KMS-11 (cell line): ENCODE results near the gene TMX1.

Experiments
- H2AFZ ChIP-seq: fragments of 200-600 bp; sonication (generic); 2 replicates; pipeline ENCODE4 v1.6.1; 2016; ENCODE audit warnings: antibody characterized with exemption, mixed run types, low read depth
- H3K27ac ChIP-seq: fragments of 200-600 bp; sonication (generic); 2 replicates; pipeline ENCODE4 v1.6.1; 2016; ENCODE audit warnings: mild to moderate bottlenecking, mixed run types
- H3K27me3 ChIP-seq: fragments of 200-600 bp; sonication (generic); 2 replicates; pipeline ENCODE4 v1.6.1; 2017; ENCODE audit warnings: mild to moderate bottlenecking, low read depth, mixed run types, moderate library complexity; ENCODE audit not compliant: insufficient read depth
- H3K36me3 ChIP-seq: fragments of 200-600 bp; sonication (generic); 2 replicates; pipeline ENCODE4 v1.6.1; 2017; ENCODE audit warnings: mild to moderate bottlenecking, mixed run types; ENCODE audit not compliant: insufficient read depth
- H3K4me1 ChIP-seq: fragments of 200-600 bp; sonication (generic); 2 replicates; pipeline ENCODE4 v1.6.1; 2016; ENCODE audit warnings: mild to moderate bottlenecking, low read depth, mixed run types; ENCODE audit not compliant: poor library complexity, severe bottlenecking
- H3K4me2 ChIP-seq: fragments of 200-600 bp; sonication (generic); 2 replicates; pipeline ENCODE4 v1.7.0; 2016; ENCODE audit warnings: mild to moderate bottlenecking, mixed run types
- H3K4me3 ChIP-seq: fragments of 200-600 bp; sonication (generic); IDR thresholded peaks from 2 replicates; pipeline ENCODE4 v1.6.1; 2017; ENCODE audit warnings: low read depth, low read length, mixed read lengths; ENCODE audit not compliant: insufficient read depth
- H3K79me2 ChIP-seq: fragments of 200-600 bp; sonication (generic); 2 replicates; pipeline ENCODE4 v1.6.1; 2016; ENCODE audit warnings: low read depth, mixed run types; ENCODE audit not compliant: insufficient read depth
- H3K9ac ChIP-seq: fragments of 200-600 bp; sonication (generic); 2 replicates; pipeline ENCODE4 v1.6.1; 2016; ENCODE audit warnings: mild to moderate bottlenecking, mixed run types
- H4K20me1 ChIP-seq: fragments of 200-600 bp; sonication (generic); 2 replicates; pipeline ENCODE4 v1.6.1; 2016; ENCODE audit warnings: mild to moderate bottlenecking, mixed run types; ENCODE audit not compliant: insufficient read depth
- TF ChIP-seq, protein P1 (sequence below): fragments of 200-600 bp; sonication (generic); conservative IDR thresholded peaks from 2 replicates; pipeline ENCODE4 v1.6.1; 2017; ENCODE audit warnings: low read depth, mild to moderate bottlenecking, antibody characterized with exemption, low read length, moderate library complexity, mixed read lengths

TMX1 gene

DNA sequence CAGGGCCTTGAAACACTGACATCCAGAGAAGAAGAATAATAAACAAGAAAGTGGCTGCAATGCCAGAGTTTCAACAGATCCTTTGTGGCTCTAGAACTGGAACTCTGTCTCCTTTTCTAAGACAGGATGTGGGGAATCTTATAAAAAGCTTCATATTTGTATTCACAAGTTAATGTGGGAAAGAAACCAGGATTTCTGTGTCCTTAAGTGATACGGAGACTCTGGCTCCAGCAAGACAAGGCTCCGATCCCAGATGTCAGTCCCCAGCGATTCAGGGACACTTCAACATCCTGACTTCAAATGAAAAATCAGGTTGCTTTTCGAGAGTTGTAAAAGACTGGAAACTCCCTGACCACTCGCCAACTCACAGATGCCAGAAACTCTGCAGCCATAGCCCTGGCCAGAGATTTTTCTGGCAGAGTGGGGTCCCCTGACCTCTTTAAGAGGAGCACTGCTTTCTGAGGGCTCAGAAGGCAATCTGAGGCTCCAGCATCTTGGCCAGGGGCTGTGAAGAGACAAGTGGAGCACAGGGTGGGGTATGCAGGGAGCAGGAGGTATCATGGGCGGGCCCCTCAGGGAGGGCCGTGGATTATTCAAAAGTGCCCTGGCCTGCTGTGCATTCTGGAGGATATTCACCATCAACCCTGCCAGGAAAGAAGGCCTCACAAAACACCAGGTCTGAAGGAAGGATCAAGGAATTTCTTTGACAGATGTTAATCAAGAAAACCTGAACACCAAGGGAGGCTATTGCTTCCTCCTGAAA, 53.3 kb downstream of the TMX1 start:
- no peaks in the 10 kb centered on the region for H3K79me2 ChIP-seq
- H3K27ac ChIP-seq = no peak overlapping the region
- TF ChIP-seq, protein P1, sequence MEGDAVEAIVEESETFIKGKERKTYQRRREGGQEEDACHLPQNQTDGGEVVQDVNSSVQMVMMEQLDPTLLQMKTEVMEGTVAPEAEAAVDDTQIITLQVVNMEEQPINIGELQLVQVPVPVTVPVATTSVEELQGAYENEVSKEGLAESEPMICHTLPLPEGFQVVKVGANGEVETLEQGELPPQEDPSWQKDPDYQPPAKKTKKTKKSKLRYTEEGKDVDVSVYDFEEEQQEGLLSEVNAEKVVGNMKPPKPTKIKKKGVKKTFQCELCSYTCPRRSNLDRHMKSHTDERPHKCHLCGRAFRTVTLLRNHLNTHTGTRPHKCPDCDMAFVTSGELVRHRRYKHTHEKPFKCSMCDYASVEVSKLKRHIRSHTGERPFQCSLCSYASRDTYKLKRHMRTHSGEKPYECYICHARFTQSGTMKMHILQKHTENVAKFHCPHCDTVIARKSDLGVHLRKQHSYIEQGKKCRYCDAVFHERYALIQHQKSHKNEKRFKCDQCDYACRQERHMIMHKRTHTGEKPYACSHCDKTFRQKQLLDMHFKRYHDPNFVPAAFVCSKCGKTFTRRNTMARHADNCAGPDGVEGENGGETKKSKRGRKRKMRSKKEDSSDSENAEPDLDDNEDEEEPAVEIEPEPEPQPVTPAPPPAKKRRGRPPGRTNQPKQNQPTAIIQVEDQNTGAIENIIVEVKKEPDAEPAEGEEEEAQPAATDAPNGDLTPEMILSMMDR = no peak
- peaks cover 11% of the 10 kb centered on the region for H3K4me1 ChIP-seq
- no peak overlapping the region for H3K4me3 ChIP-seq
- H3K36me3 ChIP-seq = no peaks in the 10 kb centered on the region
- no peak overlapping the region for H2AFZ ChIP-seq
- H3K27me3 ChIP-seq = no peaks in the 10 kb centered on the region
- no peak overlapping the region for H3K9ac ChIP-seq
- no peaks in the 10 kb centered on the region for H4K20me1 ChIP-seq
- no peak overlapping the region for H3K4me2 ChIP-seq

- H3K4me1 ChIP-seq = peaks cover 17% of the 10 kb centered on the region
- no peak overlapping the region for H3K27ac ChIP-seq
- no peak overlapping the region for H2AFZ ChIP-seq
- H4K20me1 ChIP-seq = no peaks in the 10 kb centered on the region
- no peaks in the 10 kb centered on the region for H3K79me2 ChIP-seq
- H3K27me3 ChIP-seq = no peaks in the 10 kb centered on the region
- TF ChIP-seq, protein P1 = no peak
- H3K4me2 ChIP-seq = no peak overlapping the region
- H3K9ac ChIP-seq = no peak overlapping the region
- H3K4me3 ChIP-seq = no peak overlapping the region
- H3K36me3 ChIP-seq = no peaks in the 10 kb centered on the region
These were observed 53.9 kb downstream of the TMX1 start for GRCh38 chr14:51293912-51294389.

DNA sequence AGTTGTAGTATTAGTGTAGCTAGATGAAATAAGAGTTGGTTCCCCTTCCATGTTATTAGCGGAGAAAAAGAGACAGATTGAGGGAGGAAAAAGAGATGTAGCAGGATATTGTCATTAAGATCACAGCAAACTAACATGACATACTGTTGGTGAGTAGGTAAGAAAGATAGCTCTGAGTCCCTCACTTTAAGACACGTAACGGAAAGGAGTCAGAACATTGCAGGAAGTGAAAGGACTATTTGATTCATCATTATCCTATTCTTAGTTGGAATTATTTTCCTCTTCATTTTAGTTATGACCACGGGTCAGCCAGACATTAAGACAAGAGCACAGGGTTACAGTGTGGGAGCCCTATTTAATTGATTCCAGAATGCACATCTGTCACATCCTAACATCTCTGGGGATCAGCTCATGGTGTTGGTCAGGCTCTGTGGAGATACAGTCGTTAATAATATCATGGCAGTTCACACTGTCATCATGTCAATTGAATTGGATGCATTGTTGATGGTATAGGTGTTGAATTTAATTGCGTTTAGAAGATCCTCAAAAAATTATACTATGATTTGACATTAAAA, 55.0 kb downstream of the TMX1 start:
- Histone ChIP-seq H3K4me1 (peaks cover 27% of the 10 kb centered on the region), H3K4me2 (no peak overlapping the region)

GRCh38 chr14:51295646-51296263, 55.7 kb downstream of the TMX1 start:
- Histone ChIP-seq H3K9ac (no peak overlapping the region), H3K36me3 (no peaks in the 10 kb centered on the region), H3K4me2 (no peak overlapping the region), H3K79me2 (no peaks in the 10 kb centered on the region), H4K20me1 (no peaks in the 10 kb centered on the region), H3K27ac (no peak overlapping the region), H3K27me3 (no peaks in the 10 kb centered on the region), H3K4me1 (peaks cover 27% of the 10 kb centered on the region), H2AFZ (no peak overlapping the region), H3K4me3 (no peak overlapping the region)
- TF ChIP-seq, protein P1 = no peak

More for the DNA sequence above, 55.0 kb downstream of the TMX1 start:
- no peak overlapping the region for H3K27ac ChIP-seq
- no peaks in the 10 kb centered on the region for H3K79me2 ChIP-seq
- TF ChIP-seq, protein P1 = no peak
- H4K20me1 ChIP-seq = no peaks in the 10 kb centered on the region
- no peaks in the 10 kb centered on the region for H3K36me3 ChIP-seq
- H3K4me3 ChIP-seq = no peak overlapping the region
- H3K27me3 ChIP-seq = no peaks in the 10 kb centered on the region
- no peak overlapping the region for H2AFZ ChIP-seq
- H3K9ac ChIP-seq = no peak overlapping the region
